ENCODE results near the gene PEX11B.
A peak's percentile ranks its signal among the peaks of the same experiment; 100 is the strongest.

Gene PEX11B

DNA sequence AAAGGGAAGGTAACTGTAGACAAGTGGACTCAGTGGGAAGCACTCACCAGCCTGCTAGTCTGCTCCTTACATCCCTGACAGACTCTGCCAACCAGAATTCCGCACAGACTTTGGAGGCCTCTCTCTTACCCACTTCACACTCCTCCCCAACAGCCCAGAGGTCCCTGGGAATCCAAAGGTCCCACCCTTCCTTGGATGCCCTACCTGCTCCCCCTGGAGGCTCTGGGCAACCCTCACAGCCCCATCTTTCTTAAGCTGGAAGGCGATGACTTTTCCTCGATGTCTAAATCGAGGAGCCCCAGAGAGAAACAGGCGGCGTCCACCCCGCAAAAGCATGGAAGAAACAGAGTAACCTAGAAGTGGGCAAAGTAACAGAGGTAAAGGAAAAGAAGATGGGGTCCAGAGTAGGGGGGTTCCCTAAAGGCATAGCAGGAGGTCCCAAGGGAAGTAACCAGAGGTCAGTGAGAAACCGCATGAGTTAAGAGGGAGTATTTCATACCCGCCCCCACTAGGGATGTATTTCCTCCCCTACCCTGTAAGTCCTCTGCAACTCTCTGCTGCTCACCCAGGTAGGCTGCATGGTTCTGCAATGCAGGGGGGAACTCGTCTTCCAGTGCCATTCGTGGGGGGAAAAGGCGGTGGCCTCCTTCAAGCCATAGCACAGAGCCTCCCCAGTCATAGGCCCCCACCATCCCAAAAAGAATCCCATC is 17.1 kb downstream of the PEX11B start:
- DNase-seq, result no peak

DNA sequence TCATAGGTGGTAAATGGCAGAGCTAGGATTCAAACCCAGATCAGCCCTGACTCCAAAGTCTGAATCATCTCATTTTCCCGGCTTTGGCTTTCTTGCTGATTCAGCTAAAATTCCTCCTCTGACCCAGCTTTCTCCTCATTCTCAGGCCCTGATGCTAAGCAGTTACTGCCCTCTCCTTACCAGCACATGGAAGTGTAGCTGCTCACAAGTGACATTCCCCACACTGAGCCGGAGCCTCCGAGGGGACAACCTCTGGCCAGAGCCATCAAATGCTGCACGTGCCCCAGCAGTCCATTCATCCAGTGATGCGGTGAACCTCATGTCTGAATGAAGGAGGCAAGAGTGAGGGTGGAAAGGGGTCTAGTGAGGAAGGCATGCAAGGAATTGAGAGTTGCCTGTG is 19.8 kb downstream of the PEX11B start:
- DNase-seq, result no peak

DNA sequence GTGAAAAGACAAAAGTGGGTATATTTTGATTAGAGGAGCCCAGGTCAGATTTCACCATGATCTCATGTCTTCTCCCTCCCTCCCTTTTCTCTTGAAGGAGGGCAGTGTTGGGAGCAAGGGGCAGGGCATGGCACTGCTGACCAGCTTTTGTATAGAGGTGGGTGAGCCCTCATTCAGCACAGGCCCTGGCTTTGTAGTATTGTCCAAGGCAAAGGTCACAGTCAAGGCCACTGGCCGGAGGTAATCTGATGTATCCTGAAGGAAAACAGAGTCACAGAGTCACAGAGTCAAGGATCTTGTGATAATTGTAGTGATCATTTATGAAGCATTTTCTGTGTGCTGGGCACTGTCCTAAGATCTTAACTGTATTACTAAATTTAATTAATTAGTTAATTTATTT is 20.5 kb downstream of the PEX11B start:
- no peak for DNase-seq

DNA sequence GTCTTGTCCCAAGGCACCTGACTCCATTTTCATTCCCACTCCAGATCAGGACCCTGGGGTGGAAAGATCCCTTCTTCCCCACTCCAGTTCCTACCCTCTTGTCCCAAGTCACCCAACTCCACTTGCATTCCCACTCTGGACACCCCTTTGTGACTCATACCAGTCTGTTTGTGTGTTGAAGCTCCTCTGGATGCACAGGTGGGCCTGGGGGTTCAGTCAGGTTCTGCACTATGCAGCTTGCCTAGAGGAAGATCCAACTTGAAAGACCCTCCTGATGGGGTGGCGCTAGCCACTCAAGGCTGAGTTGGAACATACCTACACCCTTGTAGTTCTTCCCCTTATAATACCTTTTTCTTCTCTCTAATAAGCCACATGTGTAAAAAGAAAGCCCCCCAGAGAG is 23.0 kb downstream of the PEX11B start:
- no peak for DNase-seq

DNA sequence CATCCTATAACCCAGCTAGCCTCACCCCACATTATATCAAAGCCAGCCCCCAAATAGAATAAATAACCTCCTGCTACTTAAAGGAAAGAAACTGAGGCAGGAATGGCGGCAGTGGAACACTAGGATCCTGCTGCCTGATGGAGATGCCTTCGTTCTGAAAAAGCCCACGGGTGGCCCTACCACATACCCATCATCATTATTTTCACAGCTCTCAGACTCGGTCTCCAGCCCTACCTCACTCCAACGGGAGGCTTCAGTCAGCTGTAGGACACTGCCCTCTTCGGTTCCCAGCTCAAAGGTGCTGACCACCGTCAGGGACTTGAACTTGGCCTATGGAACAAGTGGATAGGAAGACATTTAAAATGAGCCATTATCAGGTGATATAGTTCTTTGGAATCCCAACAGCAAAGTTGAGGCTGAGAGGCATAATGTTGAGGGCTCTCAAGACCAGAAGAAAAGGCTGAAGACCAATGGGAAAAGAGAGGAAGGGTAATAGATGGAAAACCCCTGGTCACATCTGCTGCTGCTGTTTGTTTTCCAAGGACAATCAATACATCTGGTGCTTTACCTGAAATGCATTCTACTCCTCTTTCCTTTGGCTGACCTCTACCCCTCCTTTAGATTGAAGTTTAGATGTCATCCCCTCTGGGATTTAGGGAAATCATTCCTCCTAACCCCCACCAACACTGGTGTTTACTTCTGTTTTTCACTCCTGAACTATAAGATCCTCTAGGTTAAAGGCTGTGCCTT is 25.0 kb downstream of the PEX11B start:
- no peak for DNase-seq

DNA sequence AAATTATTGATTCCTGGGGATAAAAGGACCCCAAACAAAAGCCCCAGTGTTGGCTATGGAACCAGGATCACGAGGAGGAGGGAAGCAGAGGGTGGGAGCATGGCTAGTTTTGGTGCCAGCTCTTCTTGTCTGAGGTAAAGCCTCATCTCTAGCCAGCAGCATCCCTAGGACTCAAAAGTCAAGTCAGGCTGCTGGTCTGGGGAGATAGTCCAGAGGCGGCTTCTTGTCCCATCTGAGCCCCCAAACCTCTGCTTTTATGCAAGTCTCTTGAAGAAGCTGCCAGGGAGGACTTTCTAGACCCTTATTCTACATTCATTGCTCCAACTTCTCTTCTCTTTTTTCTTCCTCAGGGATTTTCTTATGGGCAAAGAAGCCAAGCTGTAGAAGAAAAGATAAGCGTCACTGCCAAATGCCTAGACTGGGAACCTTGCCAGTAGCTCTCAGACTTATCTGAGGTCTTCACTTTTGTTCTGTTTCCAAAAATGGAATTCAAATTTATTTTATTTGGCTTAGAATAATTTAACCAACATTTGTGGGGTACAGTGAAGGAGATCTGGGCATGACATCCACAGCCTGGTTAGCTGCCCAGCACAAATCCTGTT is 25.9 kb downstream of the PEX11B start:
- no peak for DNase-seq

DNA sequence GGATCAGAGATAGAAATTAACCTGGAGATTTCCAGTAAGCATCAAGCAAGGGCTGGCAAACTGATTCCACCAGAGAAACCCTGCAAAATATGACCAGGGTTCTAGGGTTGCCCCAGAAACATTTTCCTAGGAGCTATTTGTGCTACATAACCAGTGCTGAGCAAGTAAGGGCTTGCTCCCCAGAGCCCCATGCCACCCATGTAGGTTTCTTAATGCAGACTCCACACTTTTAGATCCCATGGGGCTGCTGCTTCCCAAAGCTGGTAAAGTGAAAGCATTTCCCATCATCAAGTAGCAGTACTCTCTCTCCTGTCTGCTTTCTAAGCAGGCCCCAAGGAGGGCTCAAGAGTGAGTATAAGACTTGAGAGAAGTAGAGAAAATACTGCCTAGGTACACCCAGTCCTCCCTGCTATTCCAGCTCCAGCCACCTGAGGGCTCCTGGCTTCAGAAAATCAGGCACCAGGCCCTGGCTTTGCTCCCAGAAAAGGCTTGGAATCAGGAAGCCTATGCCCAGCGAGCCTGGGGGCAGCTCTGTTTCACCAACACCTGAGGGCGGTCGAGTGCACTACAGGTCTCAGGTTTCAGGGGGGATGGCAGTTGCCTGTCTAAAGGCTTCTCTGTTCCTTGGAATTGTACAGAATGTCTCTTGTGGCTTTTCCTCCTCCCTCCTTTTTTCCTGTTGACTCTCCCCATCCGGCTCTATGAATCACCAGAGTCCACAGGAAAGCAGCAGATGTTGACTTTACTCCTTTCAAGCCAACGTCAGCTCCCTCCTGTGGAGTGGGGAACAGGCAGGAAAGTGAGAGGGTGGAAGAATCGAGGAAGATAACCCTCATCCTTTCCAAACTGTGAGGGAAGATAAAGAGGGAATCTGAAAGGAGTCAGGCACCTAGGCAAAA is 26.7 kb downstream of the PEX11B start:
- peak; percentile 99 for DNase-seq

DNA sequence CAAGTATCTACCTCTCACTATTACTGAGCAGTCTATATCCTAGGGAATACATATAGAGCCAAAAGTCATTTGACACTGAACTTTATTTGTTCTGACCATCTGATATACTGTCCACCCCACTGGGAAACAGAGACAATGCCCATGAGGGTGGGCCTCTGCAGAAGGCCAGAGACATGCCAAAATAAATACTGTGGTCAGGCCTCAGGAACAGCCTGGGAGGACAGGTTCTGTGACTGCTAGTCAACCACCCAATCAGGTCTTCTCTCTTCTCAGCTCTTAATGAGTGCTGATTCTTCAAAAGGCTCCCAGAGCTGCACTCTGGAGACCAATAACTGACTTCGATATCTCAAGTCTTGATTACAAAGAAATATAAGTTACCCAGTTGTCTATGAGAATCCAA is 27.4 kb downstream of the PEX11B start:
- DNase-seq, result no peak

DNA sequence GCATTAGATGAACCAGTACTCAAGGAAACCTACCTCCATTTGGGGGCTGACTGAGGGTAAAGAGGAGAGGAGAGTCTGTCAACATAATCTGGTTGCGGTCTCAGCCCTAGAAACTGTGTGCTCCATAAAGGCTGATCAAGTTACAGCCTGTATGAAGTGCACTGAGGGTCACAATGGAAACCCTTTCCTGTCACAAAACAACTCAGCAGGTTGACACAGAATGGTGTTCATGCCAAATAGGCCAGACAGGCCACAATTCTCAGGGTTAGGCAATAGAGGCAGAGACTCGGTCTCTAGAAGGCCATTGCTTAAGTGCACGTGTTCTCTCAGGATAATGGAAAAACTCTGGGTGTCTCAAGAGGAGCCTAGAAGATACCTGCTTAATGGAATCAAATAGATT is 28.8 kb downstream of the PEX11B start:
- no peak for DNase-seq

DNA sequence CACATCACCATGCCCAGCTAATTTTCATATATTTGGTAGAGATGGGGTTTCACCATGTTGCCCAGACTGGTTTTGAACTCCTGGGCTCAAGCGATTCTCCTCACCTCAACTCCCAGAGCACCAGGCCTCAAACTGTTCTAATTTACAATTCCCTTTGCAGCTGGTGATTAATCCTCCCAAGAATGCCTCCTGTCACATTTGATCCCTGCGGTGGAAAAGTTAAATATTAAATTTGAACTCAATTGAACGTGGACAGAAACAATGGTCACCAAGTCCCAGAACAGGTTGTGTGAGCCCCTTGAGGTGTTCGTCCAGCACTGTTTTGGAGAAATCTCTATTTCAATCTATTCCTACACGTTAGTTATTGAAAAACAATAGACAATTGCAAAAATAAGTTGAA is 30.9 kb downstream of the PEX11B start:
- no peak for DNase-seq

DNA sequence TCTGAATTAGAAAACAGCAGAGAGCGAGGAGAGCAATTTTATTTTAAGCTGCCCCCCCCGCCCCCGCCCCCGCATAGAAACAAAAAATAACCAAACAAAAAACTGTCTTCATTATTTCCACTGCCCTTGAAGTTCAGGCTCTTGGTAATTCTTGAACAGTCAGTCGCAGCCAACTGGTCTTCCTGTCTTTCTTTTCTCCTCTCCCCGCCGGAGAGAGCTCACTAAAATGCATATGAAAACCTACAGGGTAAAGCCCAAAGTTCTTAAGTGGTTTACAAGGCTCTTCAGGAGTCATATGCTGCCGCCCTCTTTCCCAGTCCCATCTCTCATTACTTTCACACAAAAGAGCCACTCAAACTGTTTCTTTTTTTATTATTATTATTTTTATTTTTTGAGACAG is 31.7 kb downstream of the PEX11B start:
- DNase-seq, result no peak

DNA sequence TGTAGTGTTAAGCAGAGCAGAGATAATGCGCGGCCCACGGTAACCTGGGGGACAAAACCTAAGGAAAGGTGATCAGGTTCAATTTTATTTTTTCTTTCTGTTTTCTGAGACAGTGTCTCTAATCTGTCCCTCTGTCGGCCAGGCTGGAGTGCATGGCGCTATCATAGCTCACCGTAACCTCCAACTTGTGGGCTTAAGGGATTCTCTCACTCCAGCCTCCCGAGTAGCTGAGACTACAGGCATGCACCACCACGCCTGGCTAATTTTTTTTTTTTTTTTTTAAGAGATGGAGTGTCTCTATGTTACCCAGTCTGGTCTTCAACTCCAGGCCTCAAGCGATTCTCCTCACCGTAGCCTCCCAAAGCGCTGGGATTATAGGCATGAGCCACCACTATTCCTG is 32.1 kb downstream of the PEX11B start:
- no peak for DNase-seq

DNA sequence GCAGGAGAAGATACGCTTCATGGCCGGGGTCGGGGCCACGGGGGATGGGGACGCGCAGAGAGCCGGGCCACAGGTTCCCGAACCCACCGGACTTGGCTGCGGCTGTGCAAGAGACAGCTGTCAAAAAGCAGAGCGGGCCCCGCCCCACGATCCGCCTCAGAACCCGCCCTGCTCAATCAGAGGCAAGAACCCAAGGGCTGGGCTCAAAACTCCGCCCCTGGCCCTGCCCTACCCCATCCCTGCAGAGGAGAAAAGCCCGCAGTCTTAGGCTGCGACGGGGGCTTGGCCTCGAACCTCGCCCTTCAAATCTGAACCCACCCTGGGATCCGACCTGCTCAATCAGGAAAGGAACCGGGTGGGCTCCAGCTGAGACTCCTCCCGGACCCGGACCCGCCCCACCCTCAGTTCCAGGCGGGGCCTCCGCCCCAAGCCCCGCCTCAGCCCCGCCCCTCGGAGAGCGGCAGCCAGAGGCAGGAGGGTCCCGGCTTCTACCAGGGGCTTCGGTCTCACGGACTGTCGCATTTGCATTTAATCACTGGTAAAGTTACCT is 32.7 kb downstream of the PEX11B start, which contains the start of gene ANKRD35:
TSS of gene ANKRD35 (minus strand) at position 129 of the 550 bp plus-strand sequence. CDS start at position 21, 108 bp downstream.
- DNase-seq, result peak; percentile 71

DNA sequence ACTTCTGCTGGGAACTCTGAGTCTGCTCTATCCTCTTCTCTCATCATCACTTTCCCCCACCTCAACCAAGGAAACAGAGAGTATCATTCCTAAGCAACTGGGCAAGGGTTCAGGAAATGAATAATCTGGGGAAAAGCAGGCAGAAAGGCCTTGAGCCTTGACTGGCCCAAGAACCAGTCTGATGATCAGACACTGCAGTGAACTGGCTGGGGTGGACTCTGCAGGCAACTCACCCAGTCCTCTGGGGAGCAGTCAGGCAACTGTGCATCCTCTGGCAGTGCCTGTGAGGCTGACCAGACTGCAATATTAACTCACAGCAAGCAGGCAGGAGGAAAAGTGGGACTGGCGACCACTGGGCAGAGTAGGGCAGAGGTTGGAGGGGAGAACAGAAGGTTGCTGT is 33.8 kb downstream of the PEX11B start:
- no peak for DNase-seq

DNA sequence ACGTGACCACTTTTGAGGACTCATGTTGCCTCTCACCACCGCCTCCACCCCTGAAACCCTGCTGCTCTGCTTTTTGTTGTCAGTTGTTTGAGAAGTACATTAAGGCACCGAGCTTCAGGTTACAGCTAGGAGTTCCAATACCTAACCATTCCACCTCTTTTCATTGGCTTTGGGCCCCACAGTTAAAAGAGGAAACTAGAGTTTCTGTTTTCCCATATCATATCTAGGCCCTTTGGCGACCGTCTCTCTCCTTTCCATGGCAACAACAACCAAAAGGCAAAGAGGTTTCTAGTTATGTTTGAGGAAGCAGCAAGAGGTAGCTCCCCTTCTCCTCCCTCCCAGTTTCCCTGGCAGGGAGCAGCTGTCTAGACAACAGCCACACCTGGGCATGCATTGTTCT is 38.7 kb downstream of the PEX11B start:
- DNase-seq, result no peak

DNA sequence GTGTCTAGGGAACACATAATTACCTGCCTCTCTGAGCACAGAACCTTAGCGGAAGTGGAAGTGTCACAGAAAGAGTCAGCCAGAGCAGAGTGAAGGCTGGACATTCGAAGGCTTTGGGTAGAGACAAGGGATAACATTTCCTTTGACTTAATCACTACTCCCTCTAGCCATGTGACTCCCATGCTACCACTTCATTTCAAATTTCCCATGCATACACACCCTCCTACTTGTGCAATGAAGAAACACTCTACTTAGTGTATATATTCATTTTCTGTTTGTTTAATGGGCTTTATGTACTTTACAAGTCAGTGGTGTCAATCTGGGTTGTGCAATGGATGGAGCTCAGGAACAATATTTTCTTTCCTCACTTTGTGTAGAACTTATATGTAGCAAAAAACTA is 39.8 kb downstream of the PEX11B start:
- DNase-seq, result no peak

DNA sequence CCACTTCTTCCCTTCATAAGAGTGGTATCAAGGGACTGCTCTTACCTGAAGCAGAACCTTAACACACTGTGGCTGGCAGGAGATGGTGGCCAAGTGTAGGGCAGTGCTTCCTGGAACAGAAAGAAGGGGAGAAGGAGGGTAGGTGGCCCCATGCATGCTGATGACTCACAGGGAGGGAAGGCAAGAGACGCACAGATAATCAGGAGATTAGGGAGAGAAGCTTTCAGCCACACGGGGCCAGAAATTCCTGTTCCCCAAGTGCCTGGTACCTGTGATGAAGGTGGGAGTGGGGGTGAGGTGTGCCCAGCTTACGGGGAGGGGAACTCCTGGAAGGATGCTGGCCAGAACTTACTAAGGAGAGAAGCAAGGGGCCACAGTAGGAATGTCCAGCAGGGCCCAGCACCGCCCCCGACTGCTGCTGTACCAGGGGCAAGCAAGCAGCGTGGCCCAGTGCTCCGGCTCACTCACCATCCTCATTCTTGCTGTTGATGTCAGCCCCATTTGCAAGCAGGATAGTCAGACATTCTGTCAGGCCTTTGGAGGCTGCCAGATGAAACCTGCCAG is 40.5 kb downstream of the PEX11B start:
- no peak for DNase-seq

DNA sequence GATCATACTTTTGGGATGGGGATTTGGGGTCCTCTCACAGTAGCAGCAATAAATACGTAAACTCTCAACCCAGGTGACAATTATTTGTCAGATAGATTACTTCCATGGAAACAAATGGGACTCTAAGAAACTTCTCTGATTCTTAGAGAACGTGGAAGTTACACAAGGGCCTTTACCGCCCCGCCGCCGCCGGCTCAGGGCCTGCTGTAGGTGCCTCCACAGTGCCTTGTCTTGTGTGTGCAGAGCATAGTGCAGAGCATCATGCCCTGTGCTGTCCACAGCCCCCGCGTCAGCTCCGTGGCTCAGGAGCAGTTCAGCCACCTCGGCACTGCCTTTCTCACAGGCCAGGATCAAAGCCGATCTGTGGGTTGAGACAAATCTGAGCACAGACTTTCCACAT is 43.9 kb downstream of the PEX11B start:
- DNase-seq, result no peak

DNA sequence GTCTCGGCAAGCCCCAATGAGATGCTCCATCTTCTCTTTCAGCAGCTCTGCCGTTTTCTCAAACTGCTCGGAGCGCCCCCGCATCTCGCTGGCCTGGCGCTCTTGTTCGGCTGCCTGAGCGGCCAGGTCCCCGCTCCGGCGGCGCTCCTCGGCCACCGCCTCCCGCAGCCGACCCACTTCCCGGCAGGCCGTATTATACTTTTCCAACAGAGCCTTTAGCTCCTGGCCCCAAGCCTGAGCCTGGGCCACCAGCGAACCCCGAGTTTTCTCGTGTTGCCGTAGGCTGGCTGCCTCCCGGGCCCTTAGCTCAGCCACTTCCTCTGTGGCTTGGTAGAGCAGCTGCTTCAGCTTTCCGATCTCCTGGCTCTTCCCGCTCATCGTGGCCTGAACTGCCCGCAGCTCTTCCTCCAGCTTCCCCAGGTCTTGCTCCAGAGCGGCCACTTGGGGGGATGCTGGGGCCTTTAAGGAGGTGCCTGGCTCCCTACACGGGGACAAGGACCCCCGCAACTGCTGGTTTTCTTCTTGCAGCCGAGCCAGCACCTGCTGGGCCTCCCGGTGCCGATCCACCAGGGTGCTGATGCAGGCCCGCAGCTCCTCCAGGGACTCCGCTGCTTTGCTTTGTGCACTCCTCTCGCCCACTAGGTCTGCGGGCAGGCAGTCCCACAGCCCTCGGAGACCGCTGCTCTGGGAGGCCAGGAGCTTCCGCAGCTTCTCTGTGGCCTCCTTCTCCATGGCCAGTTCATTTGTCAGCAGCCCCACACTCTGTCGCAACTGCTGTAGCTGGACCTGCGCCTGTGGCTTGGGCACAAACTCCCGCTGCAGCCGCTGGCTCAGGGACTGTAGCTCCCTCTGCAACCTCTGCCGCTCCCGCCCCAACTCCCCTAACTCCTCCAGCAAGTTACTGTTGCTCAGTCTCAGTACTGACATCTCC is 46.3 kb downstream of the PEX11B start:
- no peak for DNase-seq

DNA sequence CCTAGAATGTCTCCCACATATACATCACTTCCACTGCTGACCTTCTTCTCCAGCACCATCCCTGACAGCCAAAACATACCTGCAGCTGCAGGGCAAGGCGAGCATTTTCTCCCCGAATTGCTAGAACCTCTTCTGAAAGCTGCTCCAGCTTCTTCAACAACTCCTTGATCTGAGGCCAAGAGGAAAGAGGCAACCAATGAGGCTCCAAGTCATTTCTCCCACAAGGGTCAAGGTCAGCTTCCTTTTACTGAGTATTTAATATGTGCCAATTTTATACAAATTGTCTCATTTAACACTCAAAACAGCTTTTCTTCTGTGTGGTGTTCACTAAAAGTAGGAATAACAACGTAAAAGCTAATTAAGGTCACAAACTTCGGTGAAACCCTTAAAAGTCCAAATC is 50.3 kb downstream of the PEX11B start:
- no peak for DNase-seq

DNA sequence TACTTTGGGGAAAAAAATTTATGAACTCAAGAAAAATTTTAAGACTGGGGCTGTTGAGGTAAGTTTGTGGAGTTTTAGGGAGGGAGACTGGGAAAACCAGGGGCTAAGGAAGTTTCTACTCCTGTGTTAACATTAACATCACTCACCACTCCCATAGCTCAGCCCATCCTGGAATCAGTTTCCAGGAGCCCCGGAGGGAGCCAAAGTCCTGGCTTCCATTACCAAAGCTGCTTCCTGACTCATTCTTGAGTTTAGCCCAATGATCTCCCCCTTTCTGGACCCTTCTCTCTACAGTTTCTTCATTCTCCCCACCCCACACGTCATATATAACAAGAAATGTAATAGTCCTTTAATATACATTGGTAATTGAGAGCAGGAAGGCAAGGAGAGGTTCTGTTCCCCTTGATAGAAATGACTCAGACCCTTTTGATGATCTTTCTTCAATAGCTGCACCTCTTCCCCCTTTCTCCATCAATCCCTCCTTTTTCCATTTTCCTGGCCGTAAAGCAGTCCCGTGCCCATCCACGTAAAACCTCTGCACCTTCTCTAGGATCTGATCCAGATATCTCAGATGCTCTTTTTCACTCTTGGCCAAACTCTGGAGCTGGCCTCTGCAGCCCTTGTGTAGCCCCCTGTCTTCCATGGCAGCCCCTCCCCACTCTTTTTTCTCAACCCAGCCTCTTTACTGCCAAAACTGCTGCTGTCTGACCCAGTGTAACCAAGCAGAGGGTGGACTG is 55.1 kb downstream of the PEX11B start:
- DNase-seq, result no peak
